Fibroblast of skin of back (primary cell): ENCODE results near the gene TTC9.
"Not testable (repeated sequence)": the region's sequence is repeated elsewhere in the genome, so short reads cannot be mapped to it uniquely, and the experiment has no call there.

ENCODE experiments used
- DNase-seq: peaks from one replicate; pipeline ENCODE4 v3.0.0-alpha.2; 2013

Gene TTC9

DNA sequence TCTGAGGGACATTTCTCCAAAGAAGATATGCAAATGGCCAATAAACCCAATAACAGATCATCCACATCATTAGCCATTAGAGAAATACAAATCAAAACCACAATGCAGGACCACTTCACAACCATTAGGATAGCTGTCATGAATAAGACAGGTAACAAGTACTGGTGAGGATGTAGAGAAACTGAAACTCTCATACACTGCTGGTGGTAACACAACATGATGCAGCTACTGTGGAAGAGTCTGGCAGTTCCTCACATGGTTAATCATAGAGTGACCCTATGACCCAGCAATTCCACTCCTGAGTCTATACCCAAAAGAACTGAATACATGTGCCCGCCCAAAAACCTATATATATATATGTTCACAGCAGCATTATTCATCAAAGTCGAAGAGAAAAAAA is 39.0 kb downstream of the TTC9 start:
- no peak for DNase-seq

DNA sequence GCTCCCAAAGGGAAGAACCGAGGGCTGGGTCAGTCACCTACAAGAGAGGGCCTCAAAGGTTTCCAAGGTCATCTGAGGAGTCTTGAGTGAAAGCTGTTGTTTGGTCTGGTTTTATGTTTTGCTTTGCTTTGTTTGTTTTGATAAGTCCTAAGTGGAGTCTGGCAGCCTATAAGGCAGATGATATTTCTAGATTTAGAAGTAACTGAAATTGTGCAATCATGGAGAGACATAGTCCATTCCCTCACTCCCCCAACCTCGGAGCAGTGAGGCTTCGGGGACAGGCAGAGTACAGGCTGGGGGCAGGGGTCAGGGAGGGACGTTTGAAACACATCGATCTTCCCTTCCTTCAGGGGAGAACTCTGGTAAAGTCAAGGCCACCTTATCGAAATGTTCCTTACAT is 42.3 kb downstream of the TTC9 start:
- no peak for DNase-seq

DNA sequence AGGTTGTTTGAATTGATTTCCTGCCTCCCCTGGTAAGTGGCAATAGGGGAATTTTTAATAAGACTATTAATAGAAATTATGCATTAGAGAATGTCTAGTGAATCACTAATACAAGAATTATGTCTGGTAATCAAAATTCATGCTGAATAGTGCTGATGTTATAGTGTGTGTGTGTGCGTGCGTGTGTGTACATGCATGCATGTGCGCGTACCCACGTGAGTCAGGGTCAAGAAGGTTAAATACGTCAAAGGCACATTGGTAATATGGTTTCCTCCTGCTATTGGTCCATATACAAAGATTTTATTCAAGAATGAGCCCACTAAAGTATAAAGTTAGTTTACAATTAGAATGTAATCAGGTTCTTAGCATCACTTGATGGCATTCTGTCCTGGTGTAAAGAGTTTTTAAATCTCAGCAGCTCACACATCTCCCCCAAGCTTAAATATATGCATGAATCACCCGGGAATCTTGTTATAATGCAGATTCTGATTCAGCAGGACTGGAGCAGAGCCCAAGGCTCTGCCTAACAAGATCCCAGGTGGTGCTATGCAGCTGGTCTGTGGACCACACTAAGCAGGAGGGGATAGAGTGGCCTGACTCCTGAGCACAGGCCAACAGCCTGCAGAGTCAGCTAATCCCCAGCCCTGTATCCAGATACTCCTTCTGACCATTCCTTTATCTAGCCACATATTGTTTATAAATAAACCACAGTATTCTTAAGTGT is 43.9 kb downstream of the TTC9 start:
- no peak for DNase-seq

DNA sequence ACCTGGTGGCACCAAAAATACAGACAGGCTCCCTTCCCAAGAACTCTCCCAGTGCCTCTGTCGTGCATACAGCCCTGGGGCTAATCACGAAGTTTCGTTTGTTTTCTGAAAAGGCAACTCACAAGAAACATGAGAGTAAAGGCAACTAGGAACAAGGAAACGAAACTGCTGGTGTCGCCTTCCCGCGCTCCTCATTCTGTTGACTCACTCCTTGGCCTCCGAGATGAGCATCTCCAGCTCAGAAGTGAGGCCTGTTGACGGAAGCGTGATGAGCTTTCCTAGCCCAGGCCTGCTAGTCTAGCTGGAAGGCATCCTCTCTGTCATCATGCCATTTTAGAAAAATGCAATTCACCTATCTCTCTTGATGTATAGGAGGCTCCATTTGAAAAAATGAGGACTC is 50.5 kb downstream of the TTC9 start:
- DNase-seq: no peak

DNA sequence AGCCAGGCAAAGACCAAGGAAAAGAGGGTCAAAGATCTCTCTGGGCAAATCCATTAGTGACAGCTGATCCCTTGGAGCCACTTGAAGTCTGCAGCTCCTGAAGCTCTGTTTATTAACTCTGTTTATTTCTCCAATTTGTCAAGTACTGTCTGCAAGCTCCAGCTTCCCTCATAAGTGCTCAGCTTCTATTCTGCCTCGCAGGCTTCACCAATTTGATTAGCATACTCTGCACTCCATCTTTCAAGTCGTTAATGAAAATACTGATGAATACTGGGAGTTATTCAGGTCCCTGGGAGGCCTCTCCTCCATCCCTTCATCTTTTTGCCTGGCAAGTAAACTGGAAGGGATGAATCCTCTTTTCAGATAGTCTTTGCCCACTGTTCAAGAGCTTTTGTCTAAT is 54.3 kb downstream of the TTC9 start:
- DNase-seq: no peak

DNA sequence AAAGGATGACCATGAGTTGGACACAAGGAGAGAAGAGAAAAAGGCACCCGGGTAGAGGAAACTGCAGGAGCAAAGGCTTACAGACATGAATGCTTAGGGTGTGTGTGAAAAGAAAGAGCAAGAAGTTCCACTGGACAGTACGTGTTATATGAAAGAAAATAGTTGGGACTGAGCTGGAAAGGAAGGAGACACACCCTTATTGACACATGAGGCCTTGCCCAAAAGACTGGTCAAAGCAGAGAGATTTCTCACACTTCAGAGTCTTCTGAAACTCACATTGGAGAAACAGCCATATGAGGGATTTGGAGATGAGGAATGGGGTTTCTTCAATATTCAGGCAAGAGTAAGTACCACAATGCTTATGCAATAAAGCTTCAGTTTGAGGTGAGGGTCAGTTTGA is 56.0 kb downstream of the TTC9 start:
- peak; percentile 10 for DNase-seq

DNA sequence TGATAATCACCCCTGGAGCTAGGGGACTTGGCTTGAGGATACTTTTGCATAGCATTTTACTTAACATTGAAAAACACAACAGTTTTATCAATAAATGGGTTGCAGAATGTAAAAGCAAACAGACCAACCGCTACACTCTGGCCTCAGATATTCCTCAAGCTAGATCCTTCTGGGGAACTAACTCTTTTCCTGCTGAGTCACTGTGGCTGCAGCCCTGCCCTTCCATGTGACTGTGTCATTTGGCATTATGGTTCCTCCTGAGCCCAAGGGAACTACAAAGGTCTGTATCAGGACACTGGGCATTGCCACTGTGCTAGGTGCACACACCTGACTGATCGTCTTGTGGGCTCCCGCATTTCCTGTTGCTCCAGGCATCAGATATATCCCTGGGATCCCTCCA is 56.6 kb downstream of the TTC9 start:
- peak; percentile 65 for DNase-seq

DNA sequence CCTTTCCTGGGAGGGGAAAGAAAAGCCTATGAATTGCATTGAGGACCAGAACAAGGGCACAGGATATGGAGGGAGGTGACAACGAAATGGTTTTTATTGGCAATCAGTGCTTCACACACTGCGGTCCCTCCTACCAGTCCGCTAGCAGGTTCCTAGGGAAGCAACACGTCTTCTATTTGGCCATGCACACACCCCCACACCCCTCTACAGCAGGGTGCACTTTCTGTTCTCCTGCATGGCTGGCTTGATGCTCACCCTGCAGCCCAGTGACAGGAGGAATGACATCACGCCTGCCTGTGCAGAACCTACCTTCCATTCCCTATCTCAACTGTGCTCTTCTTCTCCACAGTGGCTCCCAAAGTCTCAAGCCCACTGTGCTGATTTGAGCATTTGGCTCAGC is 57.9 kb downstream of the TTC9 start:
- DNase-seq: no peak

DNA sequence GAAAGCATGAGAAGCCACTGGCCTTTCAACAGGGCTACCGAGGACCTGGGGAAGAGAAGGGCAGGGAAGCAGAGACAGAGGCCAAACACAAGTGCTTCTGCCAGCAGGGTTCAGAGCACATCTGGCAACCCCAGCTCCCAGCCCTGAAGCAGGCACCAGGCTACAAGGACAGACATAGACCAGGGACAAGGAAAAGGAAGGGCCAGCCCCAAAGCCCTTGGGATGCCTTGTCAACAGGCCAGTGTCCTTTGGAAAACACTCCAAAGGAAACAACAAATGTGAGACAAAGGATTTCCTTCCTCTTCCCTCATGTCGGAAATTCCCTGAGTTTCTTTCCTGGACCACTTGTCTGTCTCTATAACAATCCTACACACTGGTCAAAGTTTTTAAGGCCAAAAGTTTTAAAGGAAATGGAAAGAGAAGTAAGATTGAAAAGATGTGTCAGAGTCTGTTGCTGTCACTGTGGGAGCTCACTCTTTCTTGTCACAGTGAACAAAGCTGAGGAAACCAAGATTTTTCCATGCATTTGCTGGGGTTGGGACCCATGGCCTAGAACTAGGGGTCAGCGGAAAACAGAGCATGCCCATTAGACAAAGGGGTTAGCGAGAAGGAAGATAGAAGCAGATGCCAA is 59.4 kb downstream of the TTC9 start:
- no peak for DNase-seq

DNA sequence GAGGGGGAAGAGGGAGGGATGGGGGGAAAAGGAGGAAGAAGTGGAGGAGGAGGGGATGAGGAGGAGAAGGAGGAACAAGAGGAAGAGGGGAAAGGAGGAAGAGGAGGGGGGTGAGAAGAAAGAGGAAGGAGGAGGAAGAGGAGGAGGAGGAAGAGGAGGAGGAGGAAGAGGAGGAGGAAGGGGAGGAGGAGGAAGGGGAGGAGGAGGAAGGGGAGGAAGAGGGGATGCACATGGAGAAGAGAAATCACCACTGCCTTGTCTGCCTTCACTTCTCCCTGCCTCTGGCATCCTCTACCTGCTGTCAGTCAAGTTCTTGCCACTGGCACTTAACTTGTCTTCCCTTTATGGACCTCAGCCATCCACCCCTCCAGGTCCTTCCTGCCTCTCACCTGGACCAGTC is 59.9 kb downstream of the TTC9 start:
- no peak for DNase-seq

DNA sequence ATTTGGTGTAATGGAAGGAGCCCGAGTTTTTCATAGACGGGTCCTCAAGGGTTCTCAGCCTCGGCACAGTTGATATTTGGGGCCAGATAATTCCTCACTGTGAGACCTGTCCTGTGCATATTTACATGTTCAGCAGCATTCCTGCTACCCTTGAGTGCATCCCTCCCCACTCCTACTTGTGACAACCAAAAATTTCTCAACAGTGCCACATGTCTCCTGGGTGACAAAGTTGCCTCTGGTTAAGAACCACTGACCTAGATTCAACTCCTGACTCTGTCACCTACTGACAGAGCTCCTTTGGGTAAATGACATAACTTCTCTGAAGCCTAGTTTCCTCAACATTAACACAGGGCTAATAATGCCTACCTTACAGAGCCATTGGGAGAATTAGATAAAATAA is 60.4 kb downstream of the TTC9 start:
- no peak for DNase-seq

DNA sequence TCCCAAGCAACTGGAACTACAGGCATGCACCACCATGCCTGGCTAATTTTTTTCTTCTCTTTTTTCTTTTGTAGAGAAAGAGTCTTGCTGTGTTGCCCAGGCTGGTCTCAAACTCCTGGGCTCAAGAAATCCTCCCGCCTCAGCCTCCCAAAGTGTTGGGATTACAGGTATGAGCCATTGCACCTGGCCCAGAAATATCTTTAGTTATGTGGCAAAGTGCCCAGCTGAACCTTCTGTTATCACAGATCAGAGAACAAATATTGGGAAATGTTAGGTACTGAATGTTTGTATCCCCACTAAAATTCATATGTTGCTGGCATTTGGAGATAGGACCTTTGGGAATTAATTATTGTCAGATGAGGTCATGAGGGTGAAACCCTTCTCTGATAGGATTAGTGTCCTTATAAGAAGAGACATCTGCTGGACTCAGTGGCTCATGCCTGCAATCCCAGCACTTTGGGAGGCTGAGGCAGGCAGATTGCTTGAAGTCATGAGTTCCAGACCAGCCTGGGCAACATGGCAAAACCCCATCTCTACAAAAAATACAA is 62.0 kb downstream of the TTC9 start:
- DNase-seq: not testable (repeated sequence)

DNA sequence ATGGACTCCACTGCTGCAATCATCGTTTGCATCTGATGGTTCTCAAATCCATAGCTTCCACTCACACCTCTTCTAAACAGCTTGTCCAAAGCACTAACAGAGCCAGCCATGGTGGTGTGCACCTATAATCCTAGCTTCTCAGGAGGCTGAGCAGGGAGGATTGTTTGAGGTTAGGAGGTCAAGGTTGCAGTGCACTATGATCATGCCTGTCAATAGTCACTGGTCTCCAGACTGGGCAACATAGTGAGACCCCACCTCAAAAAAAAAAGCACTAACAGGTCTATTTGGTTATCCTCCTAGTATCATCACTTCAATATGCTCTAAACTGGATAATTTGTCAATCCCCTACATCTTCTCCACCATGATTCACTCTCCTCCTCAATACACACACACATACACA is 63.2 kb downstream of the TTC9 start:
- DNase-seq: no peak

DNA sequence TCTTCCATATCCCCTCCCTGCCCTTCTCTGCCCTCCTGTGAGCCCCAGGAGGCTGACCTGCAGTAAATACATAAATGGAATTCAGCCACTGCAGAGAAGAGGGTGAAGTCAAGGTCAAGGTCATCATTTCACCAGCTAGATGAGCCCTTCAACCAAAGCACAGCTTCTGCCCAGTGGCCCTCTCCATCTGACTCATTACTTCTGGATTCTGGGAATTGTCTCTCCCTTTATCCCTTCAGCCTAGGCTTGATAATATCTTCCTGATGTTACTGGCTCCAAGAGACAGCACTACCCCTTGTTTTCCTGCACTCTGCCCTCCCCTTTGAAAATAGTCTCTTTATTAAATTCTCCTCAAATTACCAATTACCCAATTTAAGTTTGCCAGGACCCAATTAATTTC is 64.5 kb downstream of the TTC9 start:
- peak; percentile 22 for DNase-seq

DNA sequence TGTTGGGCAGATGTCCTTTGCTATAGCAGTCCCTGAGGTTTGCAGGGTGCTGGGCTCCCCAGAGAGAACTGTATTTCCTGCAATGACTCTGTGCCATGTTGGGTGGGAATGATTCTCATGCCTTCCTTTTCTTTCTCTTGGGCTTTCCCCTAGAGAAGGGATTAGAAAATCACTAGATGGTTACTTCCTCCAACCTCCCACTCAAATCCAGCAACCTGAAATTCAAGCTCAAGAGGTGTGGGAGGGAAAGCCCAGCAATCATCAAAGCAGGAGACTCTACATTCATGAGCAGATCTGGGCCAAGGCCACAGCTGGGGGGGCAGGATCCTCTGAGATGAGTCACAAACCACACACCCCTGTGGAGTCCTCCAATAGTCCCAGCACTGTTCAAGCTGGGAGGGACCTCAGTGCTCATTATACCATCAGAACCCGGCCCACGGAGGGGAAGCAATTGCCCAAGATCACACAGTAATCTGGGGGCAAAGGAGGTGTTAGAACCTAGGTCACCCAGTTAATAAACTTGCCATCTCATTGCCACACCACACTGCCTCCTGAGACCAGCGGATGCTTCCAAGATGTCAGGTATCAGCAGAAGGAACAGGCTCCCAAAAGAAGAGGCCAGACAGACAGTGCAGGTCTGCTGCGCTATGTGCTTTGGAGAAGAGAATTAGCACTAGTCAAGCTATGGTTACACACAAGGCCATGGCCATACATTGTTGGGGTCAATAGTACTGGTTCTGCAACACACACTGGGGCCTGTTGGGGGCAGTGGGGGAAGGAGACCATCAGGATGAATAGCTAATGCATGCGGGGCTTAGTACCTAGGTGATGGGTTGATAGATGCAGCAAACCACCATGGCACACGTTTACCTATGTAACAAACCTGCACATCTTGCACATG is 65.7 kb downstream of the TTC9 start:
- DNase-seq: peak; percentile 70

DNA sequence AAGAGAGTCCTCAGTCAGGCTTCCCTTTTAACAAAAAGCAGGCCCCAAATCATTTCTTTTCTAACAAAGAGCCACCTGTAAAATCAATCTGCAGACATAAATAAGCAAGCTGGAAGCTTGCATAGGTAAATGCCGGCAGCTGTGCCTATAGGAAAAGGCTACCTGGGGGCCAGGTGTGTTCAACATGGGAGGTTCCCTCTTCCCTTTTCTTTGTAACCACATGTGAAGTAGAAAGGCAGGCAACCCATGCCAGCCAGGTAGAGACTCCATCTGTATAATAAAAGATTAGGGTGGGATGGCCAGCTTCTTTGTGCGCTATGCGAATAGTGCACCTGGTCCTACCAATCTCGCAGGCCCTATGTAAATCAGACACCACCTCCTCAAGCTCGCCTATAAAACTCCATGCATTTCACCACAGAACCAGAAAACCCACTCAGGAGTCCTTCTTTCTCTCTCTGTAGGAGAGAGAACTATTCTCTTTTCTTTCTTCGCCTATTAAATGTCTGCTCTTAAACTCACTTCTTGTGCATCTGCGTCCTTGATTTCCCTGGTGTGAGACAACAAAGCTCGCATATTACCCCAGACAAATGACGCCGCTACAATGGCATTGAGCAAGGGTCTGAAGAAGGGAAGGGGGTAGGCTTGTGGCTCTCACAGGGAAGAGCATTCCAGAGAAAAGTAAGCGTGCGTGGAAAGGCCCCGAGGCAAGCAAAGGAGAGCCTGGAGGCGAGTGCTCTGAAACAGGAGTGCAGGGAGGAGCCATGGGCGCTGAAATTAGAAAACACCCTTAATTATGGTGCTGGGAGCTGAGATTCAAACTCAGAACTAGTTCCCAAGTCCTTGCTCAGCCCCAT is 67.2 kb downstream of the TTC9 start:
- no peak for DNase-seq

DNA sequence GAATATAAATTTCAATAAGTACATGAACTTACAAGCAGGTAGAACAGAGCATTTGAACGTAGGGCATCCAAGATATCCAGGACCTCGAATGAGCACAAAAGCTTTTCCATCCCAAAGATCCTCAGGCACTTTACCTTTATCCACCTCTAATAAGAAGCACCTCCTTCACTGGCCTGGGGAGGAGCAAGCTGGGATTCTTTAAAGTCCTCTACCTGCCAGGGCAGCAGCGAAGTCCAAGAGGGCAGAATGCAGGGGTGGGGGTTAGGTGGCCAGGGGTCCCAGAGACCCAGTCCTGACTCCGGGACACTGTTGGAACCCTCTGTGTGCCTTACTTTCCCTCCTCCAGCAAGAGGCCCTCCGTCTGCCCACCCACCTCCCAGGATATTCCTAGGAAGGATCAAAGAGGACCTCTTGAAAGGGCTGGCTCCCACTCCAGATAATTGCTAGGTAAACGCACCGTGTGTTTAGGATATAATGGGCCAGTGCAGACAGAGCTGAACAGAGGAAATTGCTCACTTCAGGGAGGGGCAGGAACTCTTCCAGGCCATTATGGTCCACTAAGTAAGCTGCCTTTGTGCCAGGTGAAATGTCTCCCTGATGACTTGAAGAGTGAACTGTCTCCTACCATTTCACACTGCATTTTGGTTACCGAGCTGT is 68.1 kb downstream of the TTC9 start:
- no peak for DNase-seq

DNA sequence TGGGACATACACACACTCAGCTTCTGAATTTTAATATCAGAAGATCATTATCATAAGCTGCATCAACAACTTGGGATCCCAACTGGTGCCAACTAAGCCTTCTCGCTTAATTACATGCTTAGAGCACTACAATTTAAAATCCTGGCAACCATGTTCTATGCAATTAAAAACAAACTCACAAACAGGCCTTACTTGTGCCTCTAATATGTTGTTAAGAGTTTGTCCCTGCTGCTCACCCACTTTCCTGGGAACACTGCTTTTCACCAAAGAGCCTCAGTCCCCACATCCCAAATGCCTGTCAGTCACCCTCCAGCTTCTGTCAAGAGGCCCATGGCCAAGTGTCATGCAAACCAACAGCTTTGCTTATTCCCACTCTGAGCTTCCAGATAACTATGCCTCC is 69.7 kb downstream of the TTC9 start:
- no peak for DNase-seq

DNA sequence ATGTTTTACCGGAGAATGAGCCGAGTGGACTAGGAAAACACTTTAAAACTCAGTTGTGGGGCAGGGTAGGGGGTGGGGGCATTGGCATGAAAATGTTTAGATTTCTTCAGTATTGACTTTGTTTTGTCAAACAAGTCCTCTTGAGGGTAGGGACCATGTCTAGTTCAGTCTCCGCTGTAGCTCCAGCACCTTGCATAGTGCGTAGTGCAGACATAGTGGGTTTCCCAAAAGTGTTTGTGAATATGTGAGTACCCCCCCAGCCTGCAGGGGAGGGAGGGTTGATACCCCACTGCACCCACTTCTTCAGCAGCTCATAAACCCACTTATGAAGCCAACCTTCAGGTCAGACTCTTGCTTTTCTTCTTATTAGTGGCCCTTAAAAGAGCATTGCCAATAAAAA is 71.4 kb downstream of the TTC9 start:
- no peak for DNase-seq

DNA sequence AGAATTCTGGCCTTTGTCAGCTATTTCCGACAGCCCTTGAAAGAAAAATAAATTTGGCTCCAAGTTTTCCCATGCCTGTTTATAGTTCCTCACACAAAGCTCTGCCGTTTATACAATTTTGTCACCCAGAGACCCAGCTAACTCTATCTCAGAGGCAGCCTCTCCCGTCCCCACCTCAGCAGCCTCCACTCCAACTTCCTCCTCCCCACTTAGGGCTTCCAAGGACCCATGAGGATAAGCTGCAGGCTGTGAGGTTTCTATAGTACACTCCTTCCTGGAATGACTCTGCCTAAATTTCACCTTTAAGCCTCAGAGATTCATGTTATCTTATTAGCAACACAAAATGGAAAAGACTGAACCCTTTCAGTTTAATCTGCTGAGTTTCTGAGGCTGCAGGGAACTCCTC is 71.8 kb downstream of the TTC9 start:
- no peak for DNase-seq

DNA sequence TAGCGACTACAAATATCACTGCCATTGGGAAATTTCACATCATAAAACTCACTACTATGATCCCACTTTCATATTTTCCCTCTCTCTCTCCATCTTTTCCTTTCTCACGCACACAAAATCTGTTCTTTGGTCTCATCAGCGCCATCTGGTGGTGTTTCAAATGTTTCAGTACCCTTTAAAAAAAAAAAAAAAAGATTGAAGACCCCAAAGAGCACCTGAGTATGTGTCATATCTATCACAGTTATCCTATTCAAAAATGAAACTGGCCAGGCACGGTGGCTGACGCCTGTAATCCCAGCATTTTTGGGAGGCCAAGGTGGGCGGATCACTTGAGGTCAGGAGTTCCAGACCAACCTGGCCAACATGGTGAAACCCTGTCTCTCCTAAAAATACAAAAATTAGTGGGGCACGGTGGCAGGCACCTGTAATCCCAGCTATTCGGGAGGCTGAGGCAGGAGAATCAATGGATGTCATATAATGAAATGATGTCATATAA is 72.4 kb downstream of the TTC9 start:
- DNase-seq: peak; percentile 64

DNA sequence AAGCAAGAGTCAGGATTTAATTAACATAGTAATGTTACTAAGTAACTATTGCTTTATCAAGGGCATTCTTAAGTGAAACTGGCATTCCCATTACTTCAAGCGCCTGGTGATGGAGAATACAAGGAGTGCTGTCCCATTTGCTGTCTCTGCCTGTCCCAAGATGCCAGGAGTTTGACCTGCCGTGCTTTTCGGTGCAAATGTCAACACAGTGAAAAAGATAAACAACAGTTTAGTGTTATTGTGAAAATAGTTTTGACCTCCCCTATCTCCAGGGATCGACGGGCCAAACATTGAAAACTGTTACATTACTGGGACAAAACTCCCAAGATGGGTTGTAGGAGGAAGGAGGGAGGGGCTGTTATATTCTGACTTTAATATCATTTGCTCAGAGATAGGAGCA is 74.8 kb downstream of the TTC9 start:
- no peak for DNase-seq
